Lower leg skin (tissue), 4 donors: Measurements from ENCODE around the gene BIRC6. TPM values are rescaled to one million over a fixed set of nuclear protein-coding genes. Genes with fewer than 3 reads are reported as not detected.

Experiments
- DNase-seq, 2 donors: peaks; one replicate each; pipeline ENCODE4 v3.0.0-alpha.2; 2019; ENCODE audit warnings: low spot score in 2 of 2
- H3K4me3 ChIP-seq: fragments of 200-600 bp; sonication (generic); 2 replicates; pipeline ENCODE4 v1.5.1; 2017; ENCODE audit warnings: mild to moderate bottlenecking, low read depth; ENCODE audit not compliant: poor library complexity, severe bottlenecking
- CTCF ChIP-seq, 3 donors: fragments of 450-650 bp; IDR thresholded peaks; one replicate each; pipeline ENCODE4 v1.5.1; 2016; ENCODE audit warnings: antibody characterized with exemption in 3 of 3, mild to moderate bottlenecking in 3 of 3, moderate library complexity in 2 of 3
- POLR2A ChIP-seq, 2 donors: fragments of 450-650 bp; IDR thresholded peaks; one replicate each; pipeline ENCODE4 v1.6.1; 2016 to 2017; ENCODE audit warnings: antibody characterized with exemption in 2 of 2, mild to moderate bottlenecking in 1 of 2, moderate library complexity in 1 of 2
- WGBS, 2 donors: methylation state at CpG; one replicate each; pipeline ENCODE4 v1.1.5; 2018; 5-methylcytosine and 5-hydroxymethylcytosine counted together
- intact Hi-C: fragments of 100-400 bp; cut with DNase I; formaldehyde crosslinking; loops from one replicate; pipeline ENCODE4 v1.15.0; 2023; ENCODE audit warnings: low total_unique reads
- microRNA counts, 2 donors: library from miRNA; unstranded; fragments of <30 nt; microRNA quantifications; one replicate each; lab custom pipeline; 2016
- microRNA-seq, 2 donors: library from miRNA; unstranded; fragments of <30 nt; microRNA quantifications; one replicate each; pipeline ENCODE4, GENCODE V29; 2016; ENCODE audit warnings: borderline replicate concordance in 2 of 2, borderline number of aligned reads in 1 of 2
- total RNA-seq, 4 donors: library from RNA; depleted of rRNA; stranded (reverse); fragments of >200 nt; gene quantifications; one replicate each; pipeline ENCODE4 v1.1.0, GENCODE V29; 2016

The BIRC6 gene
- total RNA-seq, 4 donors from 2014 or later, result 70.3 to 146 (median 95.6) TPM

- no peak for DNase-seq
- no peak for TF ChIP-seq POLR2A (IDR thresholded peaks at IDR 0.05)
- TF ChIP-seq CTCF (IDR thresholded peaks at IDR 0.05), result no peak
- no peak overlapping the region for H3K4me3 ChIP-seq
- intact Hi-C loops, result no loop called here
- 90 to 92% methylated on average over 3 of the region's 3 CpGs for WGBS, 2 donors
Observed at GRCh38 chr2:32656069-32656468, 299.2 kb downstream of the BIRC6 start.

GRCh38 chr2:32663864-32664263, 307.0 kb downstream of the BIRC6 start:
- TF ChIP-seq CTCF (IDR thresholded peaks at IDR 0.05) (no peak), POLR2A (IDR thresholded peaks at IDR 0.05) (no peak)

GRCh38 chr2:32666704-32667103, 309.9 kb downstream of the BIRC6 start:
- intact Hi-C loops, result no loop called here
- TF ChIP-seq POLR2A (IDR thresholded peaks at IDR 0.05) (no peak), CTCF (IDR thresholded peaks at IDR 0.05) (no peak)
- no peak for DNase-seq
- no peak overlapping the region for H3K4me3 ChIP-seq
- WGBS, 2 donors, result 90 to 100% methylated on average over 1 of the region's 1 CpG

More at GRCh38 chr2:32663864-32664263, 307.0 kb downstream of the BIRC6 start:
- 88 to 97% methylated on average over 8 of the region's 8 CpGs for WGBS, 2 donors
- H3K4me3 ChIP-seq, result no peak overlapping the region
- no peak for DNase-seq
- intact Hi-C loops, result no loop called here

GRCh38 chr2:32668254-32668653, 311.4 kb downstream of the BIRC6 start:
- intact Hi-C loops, result no loop called here
- WGBS, 2 donors, result 88 to 92% methylated on average over 1 of the region's 1 CpG
- H3K4me3 ChIP-seq, result no peak overlapping the region
- TF ChIP-seq POLR2A (IDR thresholded peaks at IDR 0.05) (no peak), CTCF (IDR thresholded peaks at IDR 0.05) (no peak)
- DNase-seq, result no peak

MicroRNA genes within 50 kb of the gene (microRNA counts, 767-probe panel; counts per million panel counts)
- microRNA hsa-miR-558 (lab: Ali Mortazavi, UCI), result 0 to 358 counts per million in 2 donors

Small RNAs within 50 kb of the gene (microRNA-seq; reads per million reads assigned to microRNA genes)
- gene MIR4765, result 0 reads per million in 2 donors
- 0 reads per million in 2 donors for gene MIR558

Other genes starting within 250 kb of the BIRC6 start
- 10 to 100 TPM; 12.3 to 20.7 (median 15.7) TPM for gene SLC30A6, start 191.2 kb upstream of the BIRC6 start, total RNA-seq
- 1 to 10 TPM in 1 of 4 donors, under 1 TPM in 3; 0.20 to 1.1 (median 0.57) TPM for gene NLRC4, start 92.1 kb upstream of the BIRC6 start, total RNA-seq
- gene YIPF4, start 79.1 kb upstream of the BIRC6 start, total RNA-seq, result 10 to 100 TPM; 14.7 to 29.9 (median 19.7) TPM